Vagina (tissue), 2 donors: ENCODE measurements around the gene ATXN7L3.

Source experiments
- POLR2A ChIP-seq, 2 donors: fragments of 450-650 bp; IDR thresholded peaks; one replicate each; pipeline ENCODE4 v1.6.1; 2017; ENCODE audit warnings: antibody characterized with exemption in 2 of 2, mild to moderate bottlenecking in 2 of 2, moderate library complexity in 2 of 2
- TF ChIP-seq, protein P1 (sequence below), 3 experiments: fragments of 450-650 bp in 2 of 3; fragments of 200-600 bp in 1 of 3; sonication (generic) in 1 of 3; IDR thresholded peaks; one replicate each; pipeline ENCODE4 v1.5.1; 2017 to 2019; ENCODE audit warnings: antibody characterized with exemption in 3 of 3, mild to moderate bottlenecking in 2 of 3, moderate library complexity in 2 of 3

DNA sequence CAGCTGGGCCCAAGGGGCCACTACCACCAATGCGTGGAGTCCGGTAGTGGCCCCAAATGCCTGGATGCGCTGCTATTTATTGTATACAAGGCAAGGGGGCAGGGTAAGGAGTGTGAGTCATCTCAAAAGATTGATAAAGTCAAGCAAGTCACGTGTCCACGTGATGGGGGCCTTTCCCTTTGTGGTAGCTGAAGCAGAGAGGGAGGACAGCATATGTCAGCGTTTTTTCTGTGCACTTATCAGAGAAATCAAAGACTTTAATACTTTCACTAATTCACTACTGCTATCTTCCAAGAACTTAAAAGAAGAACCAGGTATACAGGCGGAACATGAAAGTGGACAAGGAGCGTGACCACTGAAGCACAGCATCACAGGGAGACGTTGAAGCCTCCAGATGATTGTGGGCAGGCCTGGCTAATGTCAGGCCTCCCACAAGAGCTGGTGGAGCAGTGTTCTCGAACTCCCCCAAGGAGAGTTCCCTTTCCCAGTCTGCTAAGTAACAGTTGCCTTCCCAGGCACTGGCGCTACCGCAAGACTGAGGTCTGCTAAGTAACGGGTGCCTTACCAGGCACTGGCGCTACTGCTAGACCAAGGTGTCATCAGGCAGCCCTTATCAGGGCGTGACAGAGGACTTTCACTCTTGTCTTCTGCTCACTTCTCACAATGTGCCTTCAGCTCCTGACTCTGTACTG, 40.0 kb downstream of the ATXN7L3 start:
- TF ChIP-seq, protein P1, sequence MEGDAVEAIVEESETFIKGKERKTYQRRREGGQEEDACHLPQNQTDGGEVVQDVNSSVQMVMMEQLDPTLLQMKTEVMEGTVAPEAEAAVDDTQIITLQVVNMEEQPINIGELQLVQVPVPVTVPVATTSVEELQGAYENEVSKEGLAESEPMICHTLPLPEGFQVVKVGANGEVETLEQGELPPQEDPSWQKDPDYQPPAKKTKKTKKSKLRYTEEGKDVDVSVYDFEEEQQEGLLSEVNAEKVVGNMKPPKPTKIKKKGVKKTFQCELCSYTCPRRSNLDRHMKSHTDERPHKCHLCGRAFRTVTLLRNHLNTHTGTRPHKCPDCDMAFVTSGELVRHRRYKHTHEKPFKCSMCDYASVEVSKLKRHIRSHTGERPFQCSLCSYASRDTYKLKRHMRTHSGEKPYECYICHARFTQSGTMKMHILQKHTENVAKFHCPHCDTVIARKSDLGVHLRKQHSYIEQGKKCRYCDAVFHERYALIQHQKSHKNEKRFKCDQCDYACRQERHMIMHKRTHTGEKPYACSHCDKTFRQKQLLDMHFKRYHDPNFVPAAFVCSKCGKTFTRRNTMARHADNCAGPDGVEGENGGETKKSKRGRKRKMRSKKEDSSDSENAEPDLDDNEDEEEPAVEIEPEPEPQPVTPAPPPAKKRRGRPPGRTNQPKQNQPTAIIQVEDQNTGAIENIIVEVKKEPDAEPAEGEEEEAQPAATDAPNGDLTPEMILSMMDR (IDR thresholded peaks at IDR 0.05): no peak
- TF ChIP-seq POLR2A (IDR thresholded peaks at IDR 0.05): no peak
